Measurements from ENCODE around the gene MCCD1. TPM values are rescaled to one million over a fixed set of nuclear protein-coding genes. Genes with fewer than 3 reads are reported as not detected.

MCCD1 gene
- total RNA-seq, 6 experiments from 2014 or later = not detected

- intact Hi-C loops (cut with DNase I) = no loop called here
- Histone ChIP-seq H3K4me1 (peaks cover 0 to 6% (median under 1%) of the 10 kb centered on the region in 4 donors), H3K4me3 (no peak overlapping the region), H3K9me3 (no peaks in the 10 kb centered on the region), H3K36me3 (peaks cover 12 to 92% (median 50%) of the 10 kb centered on the region in 4 donors), H3K27me3 (no peaks in the 10 kb centered on the region), H3K27ac (no peak overlapping the region)
- 93% methylated on average over 6 of the region's 6 CpGs for WGBS (ENCODE audit: insufficient coverage, low coverage, low lambda C conversion rate, missing lambda C conversion rate)
- TF ChIP-seq POLR2A (IDR thresholded peaks at IDR 0.05) (no peak), CTCF (IDR thresholded peaks at IDR 0.05) (no peak)
- ATAC-seq (no peak), DNase-seq (no peak)
These were observed 5.2 kb downstream of the MCCD1 start for GRCh38 chr6:31534011-31534410.

GRCh38 chr6:31534521-31535040 is 5.8 kb downstream of the MCCD1 start:
- ATAC-seq = no peak
- H3K36me3 ChIP-seq = peaks cover 12 to 98% (median 52%) of the 10 kb centered on the region in 4 donors
- no peak overlapping the region for H3K27ac ChIP-seq
- intact Hi-C loops (cut with DNase I) = no loop called here
- no peaks in the 10 kb centered on the region for H3K27me3 ChIP-seq
- no peak for DNase-seq
- no peaks in the 10 kb centered on the region for H3K9me3 ChIP-seq
- H3K4me1 ChIP-seq = peaks cover 0 to 12% (median 4%) of the 10 kb centered on the region in 4 donors
- 89% methylated on average over 19 of the region's 24 CpGs for WGBS (ENCODE audit: insufficient coverage, low coverage, low lambda C conversion rate, missing lambda C conversion rate)
- no peak for TF ChIP-seq CTCF (IDR thresholded peaks at IDR 0.05)
- no peak overlapping the region for H3K4me3 ChIP-seq

- H3K27me3 ChIP-seq = no peaks in the 10 kb centered on the region
- TF ChIP-seq CTCF (IDR thresholded peaks at IDR 0.05) (no peak), POLR2A (IDR thresholded peaks at IDR 0.05) (no peak)
- ATAC-seq (no peak), DNase-seq (no peak)
- peaks cover 12 to 94% (median 48%) of the 10 kb centered on the region in 4 donors for H3K36me3 ChIP-seq
- intact Hi-C loops (cut with DNase I) = no loop called here
- no peak overlapping the region for H3K4me3 ChIP-seq
- 11% methylated on average over 2 of the region's 2 CpGs for WGBS (ENCODE audit: insufficient coverage, low coverage, low lambda C conversion rate, missing lambda C conversion rate)
- H3K9me3 ChIP-seq = no peaks in the 10 kb centered on the region
- no peak overlapping the region for H3K27ac ChIP-seq
- peaks cover 0 to 23% (median 11%) of the 10 kb centered on the region in 4 donors for H3K4me1 ChIP-seq
These were observed 7.0 kb downstream of the MCCD1 start for GRCh38 chr6:31535538-31536324.

- H3K36me3 ChIP-seq = peaks cover 11 to 64% (median 32%) of the 10 kb centered on the region in 4 donors
- intact Hi-C loops (cut with DNase I) = no loop called here
- 41% methylated on average over 3 of the region's 6 CpGs for WGBS (ENCODE audit: insufficient coverage, low coverage, low lambda C conversion rate, missing lambda C conversion rate)
- DNase-seq (peak in 2 of 3 donors; percentile 68 to 72), ATAC-seq (peak in 3 of 4 donors; percentile 19 to 39 (median 23))
- H3K4me3 ChIP-seq = no peak overlapping the region
- H3K9me3 ChIP-seq = no peaks in the 10 kb centered on the region
- H3K27ac ChIP-seq = peak overlapping the region in 1 of 3 donors; percentile 16
- no peaks in the 10 kb centered on the region for H3K27me3 ChIP-seq
- peaks cover 0 to 29% (median 13%) of the 10 kb centered on the region in 4 donors for H3K4me1 ChIP-seq
- no peak for TF ChIP-seq CTCF (IDR thresholded peaks at IDR 0.05)
- TF ChIP-seq POLR2A (IDR thresholded peaks at IDR 0.05) = no peak
These were observed 10.1 kb downstream of the MCCD1 start for GRCh38 chr6:31538805-31539400.
